ENCODE data around the gene ADAMTS12. TPM values are rescaled to one million over a fixed set of nuclear protein-coding genes. Genes with fewer than 3 reads are reported as not detected.

The ADAMTS12 gene
- total RNA-seq, 1 experiment from 2014 or later: 0.92 TPM

DNA sequence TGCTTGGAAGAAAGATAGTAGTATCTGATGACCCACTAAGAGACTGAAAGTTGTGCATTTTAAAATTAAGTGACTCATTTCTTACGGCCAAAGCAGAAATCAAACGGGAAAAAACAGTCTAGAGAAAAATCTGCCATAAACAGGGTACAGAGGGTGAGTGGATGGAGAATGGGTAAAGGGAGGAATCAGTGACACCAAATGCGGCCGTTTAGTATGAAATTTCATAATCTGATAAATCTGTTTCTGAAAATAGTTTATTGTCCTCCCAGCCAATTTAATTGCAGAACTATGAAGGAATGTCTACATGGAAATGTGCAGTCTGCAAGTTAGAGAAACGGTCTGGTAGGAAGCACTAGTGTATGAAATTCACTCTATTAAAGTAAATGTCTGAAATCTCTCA is 39.5 kb downstream of the ADAMTS12 start:
- DNase-seq (ENCODE audit: extremely low read depth, low read depth): no peak

DNA sequence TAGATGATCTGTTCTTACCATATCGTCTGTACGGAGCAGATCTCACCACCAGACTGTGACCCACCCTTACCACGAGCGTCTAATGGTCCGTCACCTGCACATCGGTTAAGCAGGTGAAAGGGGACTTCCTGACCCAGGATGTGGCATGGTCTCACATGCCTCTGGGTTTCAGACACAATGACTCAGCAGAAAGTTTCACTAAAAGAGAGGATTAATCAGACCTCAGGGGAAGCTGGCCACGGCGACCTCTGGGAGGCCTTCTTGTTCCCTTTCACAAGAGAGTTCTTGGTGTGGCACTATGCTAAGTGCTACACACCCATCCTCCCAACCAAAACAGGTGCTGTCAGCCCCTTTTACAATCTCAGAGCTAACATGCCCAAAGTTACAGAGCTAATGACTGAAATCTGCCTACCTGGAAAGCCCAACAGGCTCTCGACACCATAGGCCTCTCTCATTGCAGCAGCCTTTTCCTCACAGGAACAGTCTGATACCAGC is 41.6 kb downstream of the ADAMTS12 start:
- DNase-seq (ENCODE audit: extremely low read depth, low read depth): no peak

DNA sequence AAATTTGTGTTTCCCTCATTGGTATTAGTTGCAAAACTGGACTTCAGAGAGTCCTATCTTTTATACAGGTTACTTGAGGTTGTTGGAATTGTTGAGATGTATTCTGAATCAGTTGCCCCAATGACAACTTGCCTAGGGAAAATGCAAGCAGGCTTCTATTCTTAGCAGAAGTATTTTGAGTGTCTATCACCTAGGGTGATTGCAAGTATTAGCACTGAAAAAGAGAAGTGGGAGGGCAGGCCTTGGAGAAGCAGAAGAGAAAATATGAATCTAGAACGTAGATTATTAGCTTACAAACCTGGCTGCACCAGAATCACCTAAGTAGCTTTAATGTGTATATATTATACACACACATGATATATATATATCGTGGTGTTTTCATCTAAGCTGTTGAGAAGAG is 43.2 kb downstream of the ADAMTS12 start:
- no peak for DNase-seq (ENCODE audit: extremely low read depth, low read depth)

DNA sequence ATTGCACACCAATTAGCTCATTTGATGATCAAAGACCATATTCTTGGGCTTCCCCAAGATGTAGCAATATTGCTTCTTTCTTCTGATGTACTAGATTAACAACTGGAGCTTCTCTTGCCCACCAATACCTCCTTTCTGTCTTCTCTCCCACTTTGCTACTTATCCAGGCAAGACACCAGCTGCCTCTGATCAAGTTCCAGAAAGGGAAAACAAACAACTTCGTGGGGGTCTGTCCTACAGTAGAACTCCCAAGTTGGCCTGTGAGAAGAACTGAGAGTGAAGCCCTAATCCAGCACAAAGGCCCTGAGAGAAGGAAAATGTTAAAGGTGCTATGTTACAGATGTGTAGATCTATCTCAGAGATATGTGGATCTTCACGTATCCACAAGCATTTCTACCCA is 44.9 kb downstream of the ADAMTS12 start:
- no peak for DNase-seq (ENCODE audit: extremely low read depth, low read depth)

- no peak for DNase-seq (ENCODE audit: extremely low read depth, low read depth)
Measured at GRCh38 chr5:33843579-33843978, 48.2 kb downstream of the ADAMTS12 start.

GRCh38 chr5:33842456-33842855 is 49.3 kb downstream of the ADAMTS12 start:
- no peak for DNase-seq (ENCODE audit: extremely low read depth, low read depth)

GRCh38 chr5:33841891-33842290 is 49.9 kb downstream of the ADAMTS12 start:
- DNase-seq (ENCODE audit: extremely low read depth, low read depth): no peak

DNA sequence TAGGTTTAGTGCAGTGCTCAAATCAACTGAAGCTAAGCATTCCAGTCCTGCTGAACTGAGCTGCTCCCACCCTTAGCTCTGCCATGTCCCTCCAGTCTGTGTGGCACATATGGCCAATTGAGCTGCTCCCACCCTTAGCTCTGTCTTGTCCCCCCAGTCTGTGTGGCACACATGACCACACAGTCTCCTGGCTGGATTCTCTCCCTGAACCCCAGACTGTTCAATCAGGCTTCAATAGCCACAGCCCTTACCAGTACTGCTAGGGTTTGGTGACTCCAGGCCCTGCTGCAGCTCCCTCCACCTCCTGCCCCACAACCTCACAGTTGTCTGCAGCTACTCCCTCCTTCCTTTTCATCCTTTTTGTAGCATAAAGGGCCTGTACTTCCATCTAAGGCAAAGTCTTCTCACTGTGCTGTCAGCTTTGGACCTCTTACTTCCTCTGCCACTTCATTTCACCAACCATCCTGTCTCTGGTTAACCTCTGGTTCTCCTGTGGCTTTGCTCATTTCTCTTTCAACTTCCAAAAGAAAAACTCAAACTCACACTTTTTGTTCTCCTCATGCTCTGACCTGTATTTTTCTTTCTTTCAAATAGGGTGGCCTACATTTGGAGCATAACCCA is 50.8 kb downstream of the ADAMTS12 start:
- DNase-seq (ENCODE audit: extremely low read depth, low read depth): no peak

GRCh38 chr5:33837301-33837700 is 54.5 kb downstream of the ADAMTS12 start:
- no peak for DNase-seq (ENCODE audit: extremely low read depth, low read depth)

DNA sequence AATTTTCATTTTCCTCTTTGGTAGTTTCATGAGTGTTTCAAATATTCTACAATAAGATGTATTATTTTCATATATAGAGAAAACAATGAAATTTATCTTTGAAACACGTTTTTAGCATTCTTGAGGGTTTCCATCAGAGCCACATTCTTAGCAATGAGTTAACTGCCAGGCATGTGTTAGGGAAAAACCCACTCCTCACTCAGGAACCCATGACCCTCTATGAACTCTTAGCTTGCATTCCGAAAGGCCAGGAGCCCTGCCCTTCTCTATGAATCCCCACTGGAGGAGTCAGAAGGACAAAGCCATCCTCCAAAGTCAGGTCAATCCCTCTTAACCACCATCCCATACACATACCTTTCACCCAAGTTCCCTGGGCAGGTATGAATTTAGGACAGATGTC is 57.5 kb downstream of the ADAMTS12 start:
- no peak for DNase-seq (ENCODE audit: extremely low read depth, low read depth)

GRCh38 chr5:33833237-33833575 is 58.6 kb downstream of the ADAMTS12 start:
- DNase-seq (ENCODE audit: extremely low read depth, low read depth): no peak

- DNase-seq (ENCODE audit: extremely low read depth, low read depth): no peak
Measured at GRCh38 chr5:33832404-33833236, 59.2 kb downstream of the ADAMTS12 start.

DNA sequence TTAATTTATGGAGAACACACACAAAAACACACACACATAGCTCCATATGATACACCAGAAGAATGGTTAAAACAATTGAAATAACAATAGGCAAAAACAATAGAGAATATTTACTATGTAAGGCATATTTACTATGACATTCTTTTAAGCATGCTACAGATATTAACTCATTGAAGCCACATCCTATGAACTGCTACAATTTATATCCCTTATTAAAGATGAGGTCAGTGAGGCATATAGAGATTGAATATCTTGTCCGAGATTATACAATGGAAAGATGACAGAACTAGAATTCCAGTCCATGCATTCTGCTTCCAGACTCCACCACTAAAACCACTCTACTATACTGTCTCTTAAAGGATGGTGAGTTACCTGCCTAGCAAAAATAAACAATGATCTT is 60.7 kb downstream of the ADAMTS12 start:
- no peak for DNase-seq (ENCODE audit: extremely low read depth, low read depth)

GRCh38 chr5:33829430-33829829 is 62.4 kb downstream of the ADAMTS12 start:
- no peak for DNase-seq (ENCODE audit: extremely low read depth, low read depth)

- DNase-seq (ENCODE audit: extremely low read depth, low read depth): no peak
Measured at GRCh38 chr5:33828626-33829308, 63.0 kb downstream of the ADAMTS12 start.

DNA sequence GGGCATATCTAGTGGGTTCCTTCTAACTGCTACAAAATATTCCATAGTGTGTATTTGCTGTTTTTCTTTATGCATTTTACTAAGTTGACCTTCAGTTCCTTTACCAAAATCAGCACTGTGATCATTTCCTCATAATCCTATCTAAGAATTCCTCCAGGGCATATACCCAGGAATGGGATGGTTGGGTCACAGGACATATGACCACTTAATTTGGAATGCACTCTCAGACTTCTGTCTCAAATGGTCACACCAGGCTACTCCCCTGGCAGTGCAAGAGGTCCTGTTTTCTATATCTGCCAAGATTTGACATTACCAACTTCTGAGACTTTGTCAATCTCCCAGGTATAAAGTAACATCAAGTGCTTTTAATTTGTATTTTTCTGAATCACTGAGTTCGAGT is 63.9 kb downstream of the ADAMTS12 start:
- no peak for DNase-seq (ENCODE audit: extremely low read depth, low read depth)

DNA sequence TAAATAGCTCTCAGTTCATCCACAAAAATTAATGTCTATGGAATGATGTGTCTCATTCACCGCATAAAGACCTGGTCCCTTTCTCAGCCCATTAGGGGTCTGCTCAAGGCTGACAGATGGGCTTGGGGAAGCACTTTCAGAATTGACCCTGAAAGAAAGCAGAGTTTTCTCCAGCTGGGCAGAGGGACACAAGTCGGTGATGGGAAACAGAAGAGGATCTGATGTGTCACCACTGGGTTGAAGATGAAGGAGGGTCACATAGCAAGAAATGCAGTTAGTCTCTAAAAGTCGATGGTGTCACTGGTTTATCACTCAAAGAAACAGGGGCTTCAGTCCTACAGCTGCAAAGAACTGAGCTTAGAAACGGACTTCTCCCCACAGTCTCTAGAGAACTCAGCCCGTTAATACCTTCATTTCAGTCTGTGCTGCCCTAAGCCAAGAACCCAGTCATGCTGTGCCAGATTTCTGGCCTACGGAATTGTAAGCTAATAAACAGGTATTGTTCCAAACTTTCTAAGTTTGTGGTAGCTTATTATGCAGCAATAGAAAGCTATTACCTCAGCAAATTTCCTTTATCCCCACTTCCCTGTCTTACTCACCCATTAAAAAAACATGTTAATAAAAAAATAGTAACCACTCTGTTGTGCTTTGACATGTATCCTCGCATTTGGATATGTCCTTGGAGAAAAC is 64.6 kb downstream of the ADAMTS12 start:
- DNase-seq (ENCODE audit: extremely low read depth, low read depth): no peak

GRCh38 chr5:33824516-33825195 is 67.1 kb downstream of the ADAMTS12 start:
- DNase-seq (ENCODE audit: extremely low read depth, low read depth): no peak

DNA sequence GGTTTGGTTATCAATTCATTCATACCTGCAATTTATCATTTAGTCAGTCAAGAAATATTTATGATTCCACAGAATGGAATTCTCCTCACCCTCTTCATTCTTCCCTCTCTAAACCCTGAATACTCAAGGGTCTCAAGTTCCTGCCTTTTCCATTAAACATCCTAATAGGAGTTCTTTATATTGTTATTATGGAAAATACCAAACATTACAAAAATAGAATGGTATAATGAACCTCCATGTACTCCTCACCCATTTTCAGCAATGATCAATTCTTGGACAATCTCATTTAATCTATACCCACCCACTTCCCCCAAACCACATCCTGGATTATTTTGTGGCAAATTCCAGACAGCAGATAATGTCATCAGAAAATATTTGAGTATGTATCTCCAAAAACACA is 74.5 kb downstream of the ADAMTS12 start:
- no peak for DNase-seq (ENCODE audit: extremely low read depth, low read depth)

- no peak for DNase-seq (ENCODE audit: extremely low read depth, low read depth)
Measured at GRCh38 chr5:33816791-33817190, 75.0 kb downstream of the ADAMTS12 start.

DNA sequence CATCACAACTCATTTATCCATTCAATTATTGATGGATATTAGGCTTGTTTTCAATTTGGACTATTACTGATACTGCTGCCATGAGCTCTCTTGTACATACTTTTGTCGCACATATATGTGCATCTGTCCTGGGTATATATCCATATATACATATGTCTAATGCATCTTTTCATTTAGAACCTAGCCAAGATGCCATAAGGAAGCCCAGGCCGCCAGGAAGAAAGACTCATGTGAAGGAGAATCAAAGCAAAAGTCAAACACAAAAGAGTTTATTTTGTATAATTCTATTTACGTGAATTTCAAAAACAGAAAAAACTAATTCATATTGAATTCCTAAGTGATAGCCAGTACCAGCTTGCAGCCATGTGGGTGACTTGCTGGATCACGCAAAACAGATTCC is 79.0 kb downstream of the ADAMTS12 start:
- no peak for DNase-seq (ENCODE audit: extremely low read depth, low read depth)

Data from NCI-H460 (cell line).